ENCODE results near the gene SAGE1.
"Not testable (repeated sequence)": the region's sequence is repeated elsewhere in the genome, so short reads cannot be mapped to it uniquely, and the experiment has no call there.

DNA sequence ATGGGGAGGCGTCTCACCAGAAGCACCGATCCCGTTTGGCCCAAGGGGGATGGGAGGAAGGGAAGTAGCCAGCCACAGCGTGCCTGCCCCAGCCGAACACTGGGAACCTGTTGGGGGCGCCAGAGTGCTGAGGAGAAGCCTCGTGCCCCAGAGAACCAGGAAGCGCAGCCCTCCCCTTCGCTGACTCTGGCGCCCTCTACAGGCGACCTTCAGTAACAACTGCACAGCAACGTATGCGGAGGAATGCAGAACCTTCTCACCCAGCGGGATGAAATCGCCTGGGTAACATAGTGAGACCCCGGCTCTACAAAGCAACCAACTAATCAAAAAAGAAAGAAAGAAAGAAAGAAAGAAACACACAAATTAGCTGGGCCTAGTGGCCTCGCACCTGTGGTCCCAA lies 39.1 kb upstream of the SAGE1 start, which contains the start of gene CT45A8:
- TF ChIP-seq, protein P1, sequence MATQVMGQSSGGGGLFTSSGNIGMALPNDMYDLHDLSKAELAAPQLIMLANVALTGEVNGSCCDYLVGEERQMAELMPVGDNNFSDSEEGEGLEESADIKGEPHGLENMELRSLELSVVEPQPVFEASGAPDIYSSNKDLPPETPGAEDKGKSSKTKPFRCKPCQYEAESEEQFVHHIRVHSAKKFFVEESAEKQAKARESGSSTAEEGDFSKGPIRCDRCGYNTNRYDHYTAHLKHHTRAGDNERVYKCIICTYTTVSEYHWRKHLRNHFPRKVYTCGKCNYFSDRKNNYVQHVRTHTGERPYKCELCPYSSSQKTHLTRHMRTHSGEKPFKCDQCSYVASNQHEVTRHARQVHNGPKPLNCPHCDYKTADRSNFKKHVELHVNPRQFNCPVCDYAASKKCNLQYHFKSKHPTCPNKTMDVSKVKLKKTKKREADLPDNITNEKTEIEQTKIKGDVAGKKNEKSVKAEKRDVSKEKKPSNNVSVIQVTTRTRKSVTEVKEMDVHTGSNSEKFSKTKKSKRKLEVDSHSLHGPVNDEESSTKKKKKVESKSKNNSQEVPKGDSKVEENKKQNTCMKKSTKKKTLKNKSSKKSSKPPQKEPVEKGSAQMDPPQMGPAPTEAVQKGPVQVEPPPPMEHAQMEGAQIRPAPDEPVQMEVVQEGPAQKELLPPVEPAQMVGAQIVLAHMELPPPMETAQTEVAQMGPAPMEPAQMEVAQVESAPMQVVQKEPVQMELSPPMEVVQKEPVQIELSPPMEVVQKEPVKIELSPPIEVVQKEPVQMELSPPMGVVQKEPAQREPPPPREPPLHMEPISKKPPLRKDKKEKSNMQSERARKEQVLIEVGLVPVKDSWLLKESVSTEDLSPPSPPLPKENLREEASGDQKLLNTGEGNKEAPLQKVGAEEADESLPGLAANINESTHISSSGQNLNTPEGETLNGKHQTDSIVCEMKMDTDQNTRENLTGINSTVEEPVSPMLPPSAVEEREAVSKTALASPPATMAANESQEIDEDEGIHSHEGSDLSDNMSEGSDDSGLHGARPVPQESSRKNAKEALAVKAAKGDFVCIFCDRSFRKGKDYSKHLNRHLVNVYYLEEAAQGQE (IDR thresholded peaks at IDR 0.05; ENCODE audit: low read depth), result not testable (repeated sequence)
- TF ChIP-seq, protein P2, sequence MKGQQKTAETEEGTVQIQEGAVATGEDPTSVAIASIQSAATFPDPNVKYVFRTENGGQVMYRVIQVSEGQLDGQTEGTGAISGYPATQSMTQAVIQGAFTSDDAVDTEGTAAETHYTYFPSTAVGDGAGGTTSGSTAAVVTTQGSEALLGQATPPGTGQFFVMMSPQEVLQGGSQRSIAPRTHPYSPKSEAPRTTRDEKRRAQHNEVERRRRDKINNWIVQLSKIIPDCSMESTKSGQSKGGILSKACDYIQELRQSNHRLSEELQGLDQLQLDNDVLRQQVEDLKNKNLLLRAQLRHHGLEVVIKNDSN (IDR thresholded peaks at IDR 0.05), result not testable (repeated sequence)
- not testable (repeated sequence) for TF ChIP-seq RAD21 (IDR thresholded peaks at IDR 0.05; ENCODE audit: low read depth)
